Activated naive CD4-positive, alpha-beta T cell treated with anti-CD3 and anti-CD28 coated beads, Interleukin-2, amount 10 ng/mL, durations not matched to agents 7 days and 5 days (primary cell): Measurements from ENCODE around the gene LYST.
"Not testable (repeated sequence)": the region's sequence is repeated elsewhere in the genome, so short reads cannot be mapped to it uniquely, and the experiment has no call there.

Experiments used
- CTCF ChIA-PET: fragments of 350-600 bp; sonication (Branson Sonifier 250); formaldehyde crosslinking; loops from one replicate; lab custom pipeline; 2021; ENCODE audit warnings: antibody characterized with exemption; lab: Charles Lee
- DNase-seq: peaks from one replicate; pipeline ENCODE4 v3.0.0-alpha.2; 2020
- H3K27ac Mint-ChIP-seq: one replicate; pipeline ENCODE4 v1.8.0; 2021; ENCODE audit warnings: mild to moderate bottlenecking, moderate library complexity, mixed read lengths
- H3K27me3 Mint-ChIP-seq: one replicate; pipeline ENCODE4 v1.8.0; 2021; ENCODE audit warnings: mild to moderate bottlenecking, mixed read lengths
- H3K36me3 Mint-ChIP-seq: one replicate; pipeline ENCODE4 v1.8.0; 2021; ENCODE audit warnings: mixed read lengths
- H3K4me1 Mint-ChIP-seq: one replicate; pipeline ENCODE4 v1.8.0; 2021; ENCODE audit warnings: mixed read lengths
- H3K4me3 Mint-ChIP-seq: one replicate; pipeline ENCODE4 v1.8.0; 2021; ENCODE audit warnings: mild to moderate bottlenecking, moderate library complexity, mixed read lengths
- H3K9me3 Mint-ChIP-seq: one replicate; pipeline ENCODE4 v1.8.0; 2021; ENCODE audit warnings: mixed read lengths

LYST gene

DNA sequence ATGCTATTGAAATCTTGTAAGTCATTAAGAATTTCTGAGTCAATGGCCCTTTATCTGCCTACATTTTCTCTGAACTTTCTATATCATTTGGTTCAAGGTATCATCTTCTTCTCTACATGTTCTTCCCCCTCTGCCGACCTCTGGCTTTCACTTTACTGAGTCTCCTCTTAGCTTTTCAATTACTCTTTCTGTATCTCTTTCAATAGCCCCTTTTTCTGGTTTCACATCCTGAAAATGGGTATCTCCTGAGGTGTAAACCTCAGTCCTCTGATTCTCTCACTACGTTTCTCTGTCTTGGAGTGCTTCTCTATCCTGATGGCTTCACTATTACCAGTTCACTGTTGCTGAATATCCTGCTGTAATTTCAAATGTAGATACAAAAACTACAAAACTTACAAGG lies 98.9 kb downstream of the LYST start:
- Mint-ChIP-seq H3K27ac (no peak overlapping the region), H3K4me1 (peaks cover 3% of the 10 kb centered on the region), H3K27me3 (no peaks in the 10 kb centered on the region), H3K36me3 (peaks cover 17% of the 10 kb centered on the region), H3K9me3 (no peaks in the 10 kb centered on the region), H3K4me3 (no peak overlapping the region)
- no peak for DNase-seq
- CTCF ChIA-PET: interaction anchor here (1.2 kb wide), 1 partner anchor 254 kb away, joined by 3 read pairs; no protein-coding TSS in a partner anchor

DNA sequence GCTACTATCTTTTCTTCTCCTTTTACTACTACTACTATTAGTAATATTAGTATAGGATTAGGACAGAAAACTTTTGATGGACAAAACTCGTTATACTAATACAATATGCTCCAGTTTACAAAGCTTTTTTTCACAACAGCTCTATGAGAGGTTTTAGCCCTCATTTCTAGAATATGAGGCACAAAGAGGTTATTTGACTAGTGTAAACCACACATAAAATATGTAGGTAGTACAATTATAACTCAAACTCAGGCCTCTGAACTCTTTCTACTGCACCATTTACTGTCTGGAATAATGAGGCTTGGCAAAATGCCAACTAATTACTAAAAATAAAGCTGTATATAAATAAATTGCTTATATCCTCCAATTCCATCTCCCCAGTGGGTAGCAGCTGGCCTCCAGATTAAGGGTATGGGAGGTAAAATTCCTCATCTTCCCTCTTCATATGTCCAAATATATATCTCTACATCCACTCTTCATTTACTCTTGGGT lies 99.9 kb downstream of the LYST start:
- no peaks in the 10 kb centered on the region for H3K27me3 Mint-ChIP-seq
- H3K36me3 Mint-ChIP-seq: peaks cover 19% of the 10 kb centered on the region
- no peak overlapping the region for H3K27ac Mint-ChIP-seq
- no peak overlapping the region for H3K4me3 Mint-ChIP-seq
- DNase-seq: no peak
- CTCF ChIA-PET: no interaction called here
- no peaks in the 10 kb centered on the region for H3K9me3 Mint-ChIP-seq
- peaks cover 3% of the 10 kb centered on the region for H3K4me1 Mint-ChIP-seq

DNA sequence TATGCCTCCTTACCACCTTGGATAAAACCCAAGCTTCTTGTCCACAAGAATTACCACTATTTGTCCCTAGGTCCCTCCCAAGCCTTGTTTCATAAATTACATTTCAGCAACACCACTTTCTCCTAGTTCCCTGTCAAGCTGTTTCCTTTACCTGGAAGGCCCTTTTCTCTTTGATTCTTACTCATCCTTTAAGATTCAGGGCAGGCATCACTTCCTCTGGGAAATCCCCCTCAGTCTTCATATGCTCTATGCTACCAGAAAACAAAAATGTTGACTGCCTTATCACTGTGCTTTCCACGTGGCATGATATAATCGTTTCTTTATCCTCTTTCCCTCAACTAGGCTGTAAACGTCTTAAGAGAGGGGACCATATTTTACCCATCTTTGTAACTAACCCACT lies 102.7 kb downstream of the LYST start:
- Mint-ChIP-seq H3K27ac (no peak overlapping the region), H3K36me3 (peaks cover 20% of the 10 kb centered on the region), H3K9me3 (no peaks in the 10 kb centered on the region), H3K27me3 (no peaks in the 10 kb centered on the region), H3K4me1 (peaks cover 3% of the 10 kb centered on the region), H3K4me3 (no peak overlapping the region)
- CTCF ChIA-PET: interaction anchor here (1.0 kb wide), 1 partner anchor 37 kb away, joined by 3 read pairs; no protein-coding TSS in a partner anchor
- no peak for DNase-seq

DNA sequence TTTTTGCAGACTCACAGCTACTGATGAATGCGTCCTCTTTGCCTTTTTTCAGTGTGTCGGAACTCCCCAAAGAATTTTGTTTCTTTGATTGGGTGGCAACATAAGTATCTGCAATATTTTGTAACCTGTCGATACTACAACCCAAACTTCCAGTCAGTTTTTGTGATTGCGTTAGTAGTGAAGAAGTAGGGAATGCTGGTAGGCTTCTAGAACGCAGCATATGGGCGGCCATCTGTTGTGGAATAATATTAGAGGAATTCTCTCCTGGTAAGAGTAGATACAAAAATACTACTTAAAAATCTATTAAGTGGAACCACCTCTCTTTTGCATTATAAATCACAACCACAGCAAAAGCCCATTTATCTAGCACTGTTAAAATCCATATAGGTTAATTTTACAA lies 107.4 kb downstream of the LYST start:
- Mint-ChIP-seq H3K36me3 (peaks cover 16% of the 10 kb centered on the region), H3K27me3 (no peaks in the 10 kb centered on the region), H3K4me3 (no peak overlapping the region), H3K4me1 (no peaks in the 10 kb centered on the region), H3K9me3 (no peaks in the 10 kb centered on the region), H3K27ac (no peak overlapping the region)
- CTCF ChIA-PET: no interaction called here
- DNase-seq: no peak

DNA sequence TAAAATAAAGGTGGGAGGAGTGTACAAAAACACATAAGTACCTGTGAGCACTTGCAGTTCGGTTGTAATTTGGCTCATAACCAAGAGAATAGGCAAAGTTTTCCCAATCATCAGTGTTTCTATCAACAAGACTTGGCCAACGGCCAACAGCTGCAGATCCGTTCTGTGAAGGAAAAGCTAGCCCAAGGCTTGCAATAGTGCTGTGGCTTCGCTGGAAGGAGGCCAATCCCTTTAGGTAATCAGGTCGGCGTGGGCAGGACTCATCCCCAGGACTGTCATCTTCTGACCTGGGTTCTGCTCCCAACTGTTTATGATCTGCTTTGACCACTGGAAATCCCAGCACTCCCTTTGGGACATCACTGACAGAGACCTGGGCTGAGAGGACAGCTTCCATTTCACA lies 107.8 kb downstream of the LYST start:
- CTCF ChIA-PET: no interaction called here
- Mint-ChIP-seq H3K27ac (no peak overlapping the region), H3K4me1 (no peaks in the 10 kb centered on the region), H3K9me3 (no peaks in the 10 kb centered on the region), H3K36me3 (peaks cover 16% of the 10 kb centered on the region), H3K27me3 (no peaks in the 10 kb centered on the region), H3K4me3 (no peak overlapping the region)
- DNase-seq: no peak

DNA sequence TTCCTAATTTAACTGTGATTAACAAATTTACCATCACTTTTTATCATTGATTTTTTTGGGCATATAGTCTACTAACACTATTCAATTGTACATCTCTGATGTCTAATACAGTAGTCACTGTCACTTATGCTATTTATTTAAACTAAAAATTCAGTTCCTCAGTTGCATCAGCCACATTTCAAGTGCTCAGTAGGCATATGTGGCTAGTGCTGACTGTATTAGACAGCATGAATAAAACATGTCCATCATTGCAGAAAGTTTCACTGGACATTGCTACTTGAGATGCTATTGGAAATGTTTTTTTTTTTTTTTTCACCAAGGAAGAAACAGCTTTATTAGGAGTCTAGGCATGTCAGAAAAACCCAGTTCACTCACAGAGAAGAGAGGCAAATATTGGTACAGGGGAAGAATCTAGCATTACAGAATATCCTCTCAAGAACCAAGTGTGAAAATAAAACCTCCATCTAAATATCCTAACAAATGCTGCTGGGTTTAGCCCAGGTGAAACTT lies 109.1 kb downstream of the LYST start:
- no peaks in the 10 kb centered on the region for H3K9me3 Mint-ChIP-seq
- CTCF ChIA-PET: interaction anchor here (0.9 to 1.0 kb wide), 2 partner anchors 17 to 26 kb away, joined by 3 to 4 read pairs; no protein-coding TSS in a partner anchor
- peaks cover 14% of the 10 kb centered on the region for H3K36me3 Mint-ChIP-seq
- no peak overlapping the region for H3K4me3 Mint-ChIP-seq
- H3K4me1 Mint-ChIP-seq: no peaks in the 10 kb centered on the region
- no peak overlapping the region for H3K27ac Mint-ChIP-seq
- no peak for DNase-seq
- no peaks in the 10 kb centered on the region for H3K27me3 Mint-ChIP-seq

DNA sequence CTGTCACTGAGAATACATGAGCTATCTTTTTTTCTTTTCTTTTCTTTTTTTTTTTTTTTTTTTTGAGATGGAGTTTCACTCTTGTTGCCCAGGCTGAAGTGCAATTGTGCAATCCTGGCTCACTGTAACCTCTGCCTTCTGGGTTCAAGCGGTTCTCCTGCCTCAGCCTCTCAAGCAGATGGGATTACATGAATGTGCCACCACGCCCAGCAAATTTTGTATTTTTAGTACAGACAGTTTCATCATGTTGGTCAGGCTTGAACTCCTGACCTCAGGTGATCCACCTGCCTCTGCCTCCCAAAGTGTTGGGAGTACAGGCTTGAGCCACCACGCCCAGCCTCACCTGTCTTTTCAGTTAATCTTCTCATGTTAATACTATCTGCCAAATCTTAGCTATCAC lies 112.5 kb downstream of the LYST start:
- not testable (repeated sequence) for H3K4me3 Mint-ChIP-seq, H3K4me1 Mint-ChIP-seq, DNase-seq, H3K9me3 Mint-ChIP-seq, H3K27me3 Mint-ChIP-seq, H3K27ac Mint-ChIP-seq
- peaks cover 13% of the 10 kb centered on the region for H3K36me3 Mint-ChIP-seq
- CTCF ChIA-PET: interaction anchor here (0.7 to 1.3 kb wide), 2 partner anchors 40 to 91 kb away, joined by 3 read pairs; no protein-coding TSS in a partner anchor

DNA sequence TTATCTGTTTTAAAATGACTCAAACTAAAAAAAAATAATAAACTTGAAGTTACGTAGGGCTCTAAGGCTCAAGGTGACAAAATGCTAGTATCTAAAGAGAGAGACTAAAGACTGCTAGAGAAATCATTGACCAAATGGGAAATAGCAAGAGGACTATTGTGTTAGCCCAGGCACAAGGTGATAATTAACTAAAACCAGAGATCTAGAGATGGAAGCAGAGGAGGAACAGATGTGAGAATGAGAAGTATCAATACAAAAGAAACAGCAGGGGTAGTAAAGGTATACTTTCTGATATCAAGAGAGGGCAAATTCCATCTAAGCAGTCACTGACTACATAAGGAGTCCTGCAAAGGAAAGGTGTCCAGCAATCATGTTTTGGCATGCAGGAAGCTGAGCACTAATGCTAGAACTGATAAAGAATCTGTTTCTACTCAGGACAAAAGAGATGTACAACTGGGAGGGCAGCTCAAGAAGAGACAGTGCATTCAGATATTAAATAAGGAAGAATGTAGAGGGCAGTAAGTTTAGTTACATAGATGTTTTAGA lies 116.9 kb downstream of the LYST start:
- CTCF ChIA-PET: interaction anchor here (1.0 kb wide), 1 partner anchor 19 kb away, joined by 3 read pairs; no protein-coding TSS in a partner anchor
- Mint-ChIP-seq H3K4me3 (no peak overlapping the region), H3K4me1 (no peaks in the 10 kb centered on the region), H3K36me3 (peaks cover 21% of the 10 kb centered on the region), H3K9me3 (no peaks in the 10 kb centered on the region), H3K27ac (no peak overlapping the region), H3K27me3 (no peaks in the 10 kb centered on the region)
- DNase-seq: no peak

DNA sequence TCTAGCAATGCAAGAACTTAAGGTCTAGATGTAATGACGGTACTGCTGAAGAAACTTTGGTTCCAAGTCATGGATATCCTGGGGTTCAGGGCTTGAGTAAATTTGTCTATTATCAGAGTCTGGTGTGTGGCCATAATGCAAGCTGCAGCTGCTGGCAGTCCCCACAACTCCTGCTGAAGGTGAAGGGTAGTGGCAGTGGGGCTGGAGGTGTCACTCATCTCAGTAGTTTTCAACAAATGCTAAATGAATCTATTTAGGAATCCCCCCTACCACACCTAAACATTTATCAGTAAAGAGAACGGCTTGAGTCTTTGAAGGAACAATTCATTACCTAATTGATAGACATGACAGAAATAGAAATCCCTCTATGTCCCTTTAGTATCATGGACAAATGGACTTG lies 118.0 kb downstream of the LYST start:
- Mint-ChIP-seq H3K4me3 (no peak overlapping the region), H3K27ac (no peak overlapping the region), H3K36me3 (peaks cover 22% of the 10 kb centered on the region), H3K4me1 (no peaks in the 10 kb centered on the region), H3K9me3 (no peaks in the 10 kb centered on the region), H3K27me3 (no peaks in the 10 kb centered on the region)
- CTCF ChIA-PET: interaction anchor here (0.7 kb wide), 1 partner anchor 34 kb away, joined by 3 read pairs; no protein-coding TSS in a partner anchor
- no peak for DNase-seq

DNA sequence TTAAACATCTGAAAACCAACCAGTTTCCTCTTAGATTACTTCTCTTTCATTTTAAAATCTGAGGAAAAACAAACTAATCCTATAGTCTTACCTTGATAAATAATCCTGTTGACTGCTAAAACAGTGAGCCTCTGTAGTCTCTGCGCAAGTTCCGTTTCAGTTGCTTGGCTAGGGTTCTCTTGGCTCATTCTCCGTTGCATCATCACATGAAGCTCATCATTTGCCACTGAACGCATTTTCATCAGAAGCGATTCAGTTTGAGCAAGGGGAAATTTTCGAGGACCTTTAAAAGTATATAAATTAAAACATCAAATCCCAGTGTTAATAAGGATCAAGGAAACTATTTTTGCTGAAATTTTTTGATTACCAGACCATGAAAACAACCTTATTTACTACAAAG lies 120.5 kb downstream of the LYST start:
- Mint-ChIP-seq H3K9me3 (no peaks in the 10 kb centered on the region), H3K4me3 (no peak overlapping the region), H3K36me3 (peaks cover 36% of the 10 kb centered on the region), H3K27me3 (no peaks in the 10 kb centered on the region), H3K4me1 (no peaks in the 10 kb centered on the region), H3K27ac (no peak overlapping the region)
- DNase-seq: no peak
- CTCF ChIA-PET: no interaction called here

DNA sequence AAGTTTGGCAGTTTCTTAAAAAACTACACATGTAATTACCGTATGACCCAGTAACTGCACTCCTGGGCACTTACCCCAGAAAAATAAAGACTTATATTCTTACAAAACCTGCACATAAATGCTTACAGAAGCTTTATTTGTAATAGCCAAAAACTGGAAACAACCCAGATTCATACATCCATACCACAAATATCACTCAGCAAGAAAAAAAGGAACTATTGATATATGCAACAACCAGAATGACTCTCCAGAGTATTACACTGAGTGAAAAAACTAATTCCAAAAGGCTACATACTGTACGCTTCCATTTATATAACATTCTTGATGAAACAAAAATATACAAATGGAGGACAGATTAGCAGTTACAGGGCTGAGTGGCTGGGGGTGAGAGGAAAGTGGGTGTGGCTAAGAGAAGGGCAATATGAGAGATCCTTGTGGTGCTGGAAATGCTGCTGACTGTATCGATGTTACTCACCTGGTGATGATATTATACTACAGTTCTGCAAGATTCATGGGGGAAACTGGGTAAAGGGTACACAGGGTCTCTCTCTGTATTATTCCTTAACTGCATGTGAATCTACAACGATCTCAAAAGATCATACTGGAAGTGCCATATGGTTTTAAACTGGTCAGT lies 121.1 kb downstream of the LYST start:
- H3K4me3 Mint-ChIP-seq: no peak overlapping the region
- CTCF ChIA-PET: no interaction called here
- no peaks in the 10 kb centered on the region for H3K27me3 Mint-ChIP-seq
- peaks cover 34% of the 10 kb centered on the region for H3K36me3 Mint-ChIP-seq
- no peak overlapping the region for H3K27ac Mint-ChIP-seq
- DNase-seq: no peak
- H3K9me3 Mint-ChIP-seq: no peaks in the 10 kb centered on the region
- no peaks in the 10 kb centered on the region for H3K4me1 Mint-ChIP-seq

DNA sequence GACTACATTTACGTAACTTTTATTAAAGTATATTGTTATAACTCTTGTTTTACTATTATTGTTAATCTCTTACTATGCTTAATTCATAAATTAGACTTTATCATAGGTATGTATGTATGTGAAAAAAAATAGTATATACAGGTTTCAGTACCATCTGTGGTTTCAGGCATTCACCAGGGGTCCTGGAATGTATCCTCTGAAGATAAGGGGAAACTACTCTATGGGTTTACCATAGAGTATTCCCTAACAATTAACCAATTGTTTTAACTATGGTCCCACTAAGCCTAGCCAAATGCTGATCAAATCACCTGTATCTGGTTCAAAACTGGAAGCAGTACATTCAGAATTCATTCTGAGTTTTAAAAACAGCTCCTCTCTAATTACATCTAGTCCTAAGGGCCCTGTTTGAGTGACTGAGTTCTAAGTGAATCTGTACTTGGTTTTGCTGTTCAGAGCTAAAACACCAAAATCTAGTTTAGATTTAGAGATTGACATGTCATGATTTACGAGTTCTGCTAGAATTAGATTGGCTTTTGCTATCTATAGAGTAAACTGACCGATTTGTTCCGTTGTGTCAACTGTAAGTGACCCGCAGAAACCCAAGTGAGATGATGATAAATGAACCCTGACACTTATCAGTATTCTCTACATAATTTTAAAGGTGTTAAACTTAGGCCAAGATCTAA lies 123.6 kb downstream of the LYST start:
- no peak for DNase-seq
- H3K36me3 Mint-ChIP-seq: peaks cover 42% of the 10 kb centered on the region
- no peaks in the 10 kb centered on the region for H3K9me3 Mint-ChIP-seq
- no peak overlapping the region for H3K27ac Mint-ChIP-seq
- CTCF ChIA-PET: no interaction called here
- no peaks in the 10 kb centered on the region for H3K27me3 Mint-ChIP-seq
- no peaks in the 10 kb centered on the region for H3K4me1 Mint-ChIP-seq
- H3K4me3 Mint-ChIP-seq: no peak overlapping the region

DNA sequence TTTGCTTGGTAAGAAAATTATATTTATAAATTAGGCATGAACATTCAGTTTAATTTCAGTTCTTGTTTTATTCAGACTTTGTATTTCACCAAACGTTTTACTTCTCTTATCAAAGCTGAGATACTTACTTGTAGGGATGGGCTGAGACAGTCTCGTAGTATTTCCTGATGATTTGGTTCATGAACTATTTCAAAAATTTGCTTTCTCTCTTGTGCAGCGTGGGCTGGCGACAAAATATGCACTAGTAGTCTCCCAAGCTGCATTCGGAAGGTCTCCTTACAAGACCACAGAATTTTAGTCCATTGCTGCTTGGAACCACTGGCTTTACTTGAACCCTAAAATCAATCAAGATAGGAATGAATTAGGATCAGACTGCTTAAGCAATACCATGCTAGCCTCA lies 125.4 kb downstream of the LYST start:
- peaks cover 44% of the 10 kb centered on the region for H3K36me3 Mint-ChIP-seq
- H3K4me3 Mint-ChIP-seq: no peak overlapping the region
- no peaks in the 10 kb centered on the region for H3K27me3 Mint-ChIP-seq
- no peaks in the 10 kb centered on the region for H3K4me1 Mint-ChIP-seq
- DNase-seq: no peak
- H3K9me3 Mint-ChIP-seq: no peaks in the 10 kb centered on the region
- CTCF ChIA-PET: interaction anchor here (1.0 kb wide), 1 partner anchor 17 kb away, joined by 3 read pairs; no protein-coding TSS in a partner anchor
- H3K27ac Mint-ChIP-seq: no peak overlapping the region

DNA sequence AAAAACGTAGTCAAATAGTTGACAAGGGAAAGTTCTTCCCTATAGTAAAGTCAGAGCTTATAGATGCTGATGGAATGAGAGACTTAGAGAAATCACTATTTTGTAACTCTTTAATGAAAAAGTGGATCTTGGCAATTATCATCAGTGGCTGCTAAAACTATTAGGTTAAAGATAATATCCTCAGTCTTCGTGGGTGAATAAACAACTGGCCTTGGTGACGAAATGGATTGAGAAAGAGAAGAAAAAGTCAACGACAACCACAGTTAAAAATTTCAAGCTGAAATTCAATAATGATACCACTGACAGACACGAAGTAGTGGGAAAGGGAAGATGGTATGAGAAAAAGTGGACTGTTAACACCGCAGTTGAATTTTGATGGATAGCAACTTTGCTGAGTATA lies 127.1 kb downstream of the LYST start:
- Mint-ChIP-seq H3K9me3 (no peaks in the 10 kb centered on the region), H3K27ac (no peak overlapping the region), H3K27me3 (no peaks in the 10 kb centered on the region), H3K36me3 (peaks cover 37% of the 10 kb centered on the region), H3K4me1 (no peaks in the 10 kb centered on the region), H3K4me3 (no peak overlapping the region)
- CTCF ChIA-PET: interaction anchor here (0.6 kb wide), 1 partner anchor 235 kb away, joined by 3 read pairs; no protein-coding TSS in a partner anchor
- no peak for DNase-seq
